ENCODE measurements around the gene SRSF4. TPM values are rescaled to one million over a fixed set of nuclear protein-coding genes. Genes with fewer than 3 reads are reported as not detected.

SRSF4 gene
- total and polyA plus RNA-seq, 9 of the 15 experiments (the other 6 are each of a cell fraction or from before 2014, with no cell fraction given): 15.9 to 132 (median 82.0) TPM

GRCh38 chr1:29230553-29231378 is 49.1 kb upstream of the SRSF4 start, which contains the start of gene MECR (continued):
- TF ChIP-seq, protein P1, sequence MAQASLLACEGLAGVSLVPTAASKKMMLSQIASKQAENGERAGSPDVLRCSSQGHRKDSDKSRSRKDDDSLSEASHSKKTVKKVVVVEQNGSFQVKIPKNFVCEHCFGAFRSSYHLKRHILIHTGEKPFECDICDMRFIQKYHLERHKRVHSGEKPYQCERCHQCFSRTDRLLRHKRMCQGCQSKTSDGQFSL (CRISPR knock-in tag; IDR thresholded peaks at IDR 0.05): 0 out of 2 replicates have a peak, but pooled peaks have one; percentile 48
- TF ChIP-seq, protein P1 (tag; IDR thresholded peaks at IDR 0.05): no peak
- TF ChIP-seq TBP (optimal IDR thresholded peaks at IDR 0.05; ENCODE audit: low read depth, low read length) (peak; percentile 80), MXD1 (CRISPR knock-in tag; IDR thresholded peaks at IDR 0.05; ENCODE audit: borderline replicate concordance, poor library complexity, severe bottlenecking) (peak; percentile 81), ARID3B (CRISPR knock-in tag; IDR thresholded peaks at IDR 0.05; ENCODE audit: borderline replicate concordance) (0 out of 2 replicates have a peak, but pooled peaks have one; percentile 70), ZNF174 (CRISPR knock-in tag; IDR thresholded peaks at IDR 0.05) (no peak), TBL1XR1 (IDR thresholded peaks at IDR 0.05; ENCODE audit: low read length in 2 of 2) (peak; percentile 70 to 81; a peak in 3 of 4 replicates), NBN (IDR thresholded peaks at IDR 0.05; ENCODE audit: low read depth) (peak; percentile 74; the same call in 1 of the 2 replicates), GABPA (tag; conservative IDR thresholded peaks at IDR 0.05; ENCODE audit: low read depth) (peak; percentile 40; the same call in 1 of the 2 replicates), XRCC4 (IDR thresholded peaks at IDR 0.05; ENCODE audit: extremely low read depth, insufficient read depth, insufficient read length) (no peak), OTX1 (CRISPR knock-in tag; IDR thresholded peaks at IDR 0.05) (no peak), ZNF121 (CRISPR knock-in tag; conservative IDR thresholded peaks at IDR 0.05) (no peak), RBM17 (IDR thresholded peaks at IDR 0.05; ENCODE audit: borderline replicate concordance, low read depth, low read length) (no peak), MED1 (CRISPR knock-in tag; IDR thresholded peaks at IDR 0.05; ENCODE audit: borderline replicate concordance) (no peak), TFAM (CRISPR knock-in tag; conservative IDR thresholded peaks at IDR 0.05) (no peak), GATA2 (CRISPR knock-in tag; IDR thresholded peaks at IDR 0.05) (peak; percentile 24; the same call in 1 of the 2 replicates), PURB (CRISPR knock-in tag; IDR thresholded peaks at IDR 0.05; ENCODE audit: low read depth) (no peak), C11orf30 (IDR thresholded peaks at IDR 0.05; ENCODE audit: low read depth) (peak; percentile 93), RHOXF2B (CRISPR knock-in tag; conservative IDR thresholded peaks at IDR 0.05) (no peak), BACH1 (tag; IDR thresholded peaks at IDR 0.05) (no peak; the same call in 1 of the 2 replicates), MLLT1 (IDR thresholded peaks at IDR 0.05) (peak in 1 of 2 experiments; percentile 76; a peak in 2 of 4 replicates), USF1 (CRISPR knock-in tag; IDR thresholded peaks at IDR 0.05) (peak; percentile 49; the same call in 1 of the 2 replicates)

Data from K562 (cell line).